Left renal pelvis (tissue), 4 donors: ENCODE data around the gene SNN. TPM values are rescaled to one million over a fixed set of nuclear protein-coding genes. Genes with fewer than 3 reads are reported as not detected.

Source experiments
- DNase-seq, 4 donors: peaks; one replicate each; pipeline ENCODE4 v3.0.0-alpha.2; 2013; ENCODE audit warnings: low read depth in 4 of 4, low spot score in 3 of 4
- polyA plus RNA-seq, 4 donors: library from polyadenylated mRNA; unstranded; fragments of 120-200 nt; gene quantifications; one replicate each; pipeline ENCODE4 v1.2.1, GENCODE V29; 2013; ENCODE audit not compliant: insufficient read length in 4 of 4

SNN gene
- polyA plus RNA-seq, 4 donors = 32.8 to 36.5 (median 33.9) TPM

DNA sequence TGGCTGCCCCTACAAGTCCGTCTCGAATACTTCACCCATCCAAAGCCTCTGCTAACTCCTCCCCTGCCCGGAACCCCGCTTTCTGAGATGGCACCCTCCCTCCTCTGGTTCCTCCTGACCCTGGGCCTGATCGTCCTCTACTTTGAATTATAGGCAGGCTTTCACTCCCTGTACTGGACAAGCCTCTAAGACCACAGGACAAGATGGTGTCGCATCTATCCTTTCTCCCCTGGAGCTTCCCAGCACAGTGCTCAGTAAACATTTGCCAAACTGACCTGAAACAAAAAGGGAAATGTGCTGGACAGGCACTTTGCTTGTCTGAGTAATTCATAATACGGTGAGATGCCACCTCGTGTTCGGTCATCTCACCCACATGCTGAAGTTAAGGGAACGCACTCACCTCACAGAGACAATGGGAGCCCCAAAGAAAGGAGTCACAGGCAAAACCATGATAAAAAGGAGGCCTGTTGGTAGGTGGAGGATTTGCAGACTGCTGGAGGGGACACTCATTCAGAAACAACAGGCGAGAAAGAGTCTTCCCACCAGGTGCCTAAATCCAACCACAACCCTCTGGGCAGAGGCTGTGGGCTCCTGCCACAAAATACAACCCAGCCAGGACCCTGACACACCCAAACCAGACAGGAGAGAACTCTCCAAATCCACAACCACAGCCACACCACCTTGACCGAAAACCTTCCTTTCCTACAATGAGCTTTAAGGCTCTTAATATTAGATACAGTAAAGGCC, 28.2 kb downstream of the SNN start:
- no peak for DNase-seq

DNA sequence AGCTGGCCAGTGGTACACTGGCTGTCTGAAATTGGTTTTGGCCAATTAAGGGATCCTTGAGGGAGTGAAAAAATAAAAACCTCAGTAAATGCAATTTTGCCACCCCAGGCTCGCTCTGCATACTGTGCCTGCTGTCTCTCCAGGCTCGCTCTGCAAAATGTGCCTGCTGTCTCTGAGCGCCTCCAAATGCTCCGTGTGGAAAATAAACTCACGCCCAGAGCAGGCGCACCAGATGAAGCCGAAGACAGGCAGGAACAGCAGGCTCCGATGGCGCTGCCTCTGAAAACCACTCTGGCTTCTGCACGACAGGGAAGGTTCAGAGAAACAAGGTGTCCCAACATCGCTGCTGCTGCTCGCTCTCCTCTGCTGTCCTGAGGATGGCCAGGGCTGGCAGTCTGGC, 29.1 kb downstream of the SNN start:
- no peak for DNase-seq

DNA sequence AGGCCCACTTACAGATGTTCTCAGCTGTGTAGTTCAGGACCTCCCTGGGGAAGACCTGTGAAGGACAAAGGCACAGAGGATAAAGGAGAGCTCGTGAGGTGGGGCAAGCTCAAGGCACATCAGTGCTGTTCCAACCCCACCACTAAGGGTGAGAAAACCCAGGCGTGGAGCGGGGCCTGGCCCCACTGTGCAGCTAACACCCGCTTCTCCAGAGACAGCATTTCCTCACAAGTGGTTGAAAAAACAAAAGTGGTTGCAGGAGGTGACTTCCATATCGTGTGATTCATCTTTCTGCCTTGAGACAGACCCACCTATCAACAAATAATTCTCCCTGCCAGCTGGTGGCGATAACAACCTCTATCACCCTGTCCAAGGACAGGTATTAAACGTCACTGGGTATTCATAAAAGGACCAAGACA, 30.0 kb downstream of the SNN start:
- no peak for DNase-seq

DNA sequence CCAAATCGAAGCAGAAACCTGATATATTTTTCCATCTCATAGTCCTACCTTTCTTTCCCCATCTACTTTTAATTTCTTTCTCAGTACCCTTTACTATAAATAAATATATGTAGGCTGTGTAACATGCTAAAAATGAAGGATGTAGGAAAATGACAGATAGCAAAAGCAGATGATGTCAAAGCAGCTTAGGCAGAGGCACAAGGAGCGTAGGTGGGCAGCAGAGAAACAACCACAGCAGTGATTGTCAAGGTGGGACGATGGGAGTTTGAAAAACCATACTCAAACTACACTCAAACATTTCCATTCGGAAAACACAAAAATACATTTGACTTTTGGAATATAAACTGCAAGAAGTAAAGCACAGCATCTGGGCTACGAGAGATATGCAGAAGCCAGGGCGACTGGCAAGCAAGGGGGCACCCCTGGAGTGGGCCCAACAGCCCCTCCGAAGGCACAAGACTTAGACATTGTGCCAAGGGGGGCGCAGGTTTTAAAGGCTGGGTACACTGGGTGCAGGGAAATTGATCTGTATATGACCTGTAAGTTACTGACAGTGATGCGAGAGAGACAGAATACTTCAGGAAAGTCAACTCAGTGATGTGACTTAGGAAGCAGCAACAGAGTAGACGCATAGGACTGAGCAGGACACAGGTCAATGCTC, 31.1 kb downstream of the SNN start:
- no peak for DNase-seq

DNA sequence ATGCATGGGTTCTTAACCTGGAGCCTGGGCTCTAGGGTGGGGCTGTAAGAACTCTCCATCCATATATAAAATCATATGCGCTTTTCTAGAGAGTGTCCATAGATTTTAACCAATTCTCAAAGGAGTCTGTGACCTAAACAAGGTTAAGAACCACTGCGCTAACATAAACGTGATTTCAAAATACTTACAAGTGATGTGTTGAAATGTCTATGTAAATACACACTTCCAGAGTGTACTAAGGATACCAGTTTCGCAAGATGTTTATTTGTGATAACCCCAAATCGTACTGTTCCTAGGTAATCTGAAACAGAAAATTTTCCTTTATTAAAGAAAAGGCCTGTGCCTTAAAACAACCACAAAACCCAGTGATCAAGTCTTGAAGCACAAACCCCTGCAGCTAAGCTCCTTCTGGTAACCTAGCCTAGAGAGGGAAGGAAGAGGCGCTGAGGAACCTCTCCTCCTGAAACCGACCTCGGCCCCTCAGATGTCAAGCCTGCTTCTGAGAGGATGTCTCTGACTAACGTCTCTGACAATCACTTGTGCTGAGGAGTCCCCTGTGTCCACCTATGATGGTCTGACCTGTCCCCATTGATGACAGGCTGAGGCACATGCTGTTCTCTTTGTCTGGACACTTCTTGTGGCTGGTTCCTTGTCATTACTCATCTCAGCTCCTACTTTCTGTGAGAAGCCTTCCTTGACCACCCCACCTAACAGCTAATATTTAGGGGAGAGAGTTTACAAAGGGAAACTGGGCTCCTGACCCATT, 32.2 kb downstream of the SNN start:
- DNase-seq = no peak

DNA sequence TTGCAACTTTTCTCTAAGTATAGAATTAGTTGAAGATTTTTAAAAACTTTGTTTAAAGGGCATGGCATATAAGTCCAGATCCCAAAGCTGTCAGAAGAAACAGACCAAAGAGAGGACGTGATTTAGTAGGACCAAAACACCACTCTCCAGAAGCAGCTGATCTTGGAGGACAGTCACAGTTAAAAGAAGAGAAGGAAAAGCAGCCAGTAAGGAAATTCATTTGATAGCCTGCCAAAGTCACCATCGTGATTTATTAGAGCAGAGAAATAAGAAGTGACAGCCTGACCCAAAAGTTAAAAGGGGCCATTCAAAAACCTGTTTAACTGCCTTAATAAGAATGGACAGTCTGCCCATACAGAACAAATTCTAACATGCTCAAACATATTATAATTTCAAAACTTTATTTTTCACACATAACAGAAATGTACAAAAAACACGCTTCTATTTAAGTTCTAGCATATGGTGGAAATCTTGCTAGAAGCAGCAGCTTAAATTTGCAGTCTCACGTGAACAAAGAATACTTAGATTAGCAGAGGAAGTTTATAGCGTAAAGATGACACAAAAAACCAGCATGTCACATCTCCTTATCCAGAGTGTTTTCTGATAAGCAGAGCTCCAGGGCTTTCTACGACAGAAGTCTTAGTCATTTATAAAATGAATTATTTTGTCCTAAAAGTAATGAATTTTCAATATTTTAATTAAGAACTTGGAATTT, 37.2 kb downstream of the SNN start:
- DNase-seq = no peak

DNA sequence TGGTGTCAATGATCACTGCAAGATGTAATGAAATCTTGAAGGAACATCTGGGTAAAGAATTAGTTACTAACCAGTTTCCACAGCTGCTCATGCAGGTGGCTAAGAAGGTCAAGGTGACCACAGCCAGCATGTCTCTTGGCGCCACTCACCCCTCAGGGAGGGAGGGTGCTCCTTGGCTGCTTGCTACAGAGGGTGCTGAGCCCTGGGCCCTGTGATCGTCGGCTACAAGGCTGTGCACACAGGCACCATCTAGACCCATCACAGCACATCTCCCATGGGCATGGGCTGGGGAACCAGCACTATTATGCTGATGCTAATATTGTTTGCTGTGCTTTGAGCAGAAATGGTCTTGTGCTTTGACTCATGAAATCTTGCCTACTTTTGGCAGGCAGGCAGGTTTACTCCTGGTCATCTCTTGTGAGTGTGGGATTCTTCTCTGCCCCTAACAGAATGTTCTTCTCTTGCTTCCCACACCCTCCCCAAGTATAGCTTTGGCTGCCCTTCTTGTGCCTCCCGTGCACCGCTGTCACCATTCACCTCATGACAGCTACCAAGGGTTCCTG, 38.0 kb downstream of the SNN start:
- no peak for DNase-seq

DNA sequence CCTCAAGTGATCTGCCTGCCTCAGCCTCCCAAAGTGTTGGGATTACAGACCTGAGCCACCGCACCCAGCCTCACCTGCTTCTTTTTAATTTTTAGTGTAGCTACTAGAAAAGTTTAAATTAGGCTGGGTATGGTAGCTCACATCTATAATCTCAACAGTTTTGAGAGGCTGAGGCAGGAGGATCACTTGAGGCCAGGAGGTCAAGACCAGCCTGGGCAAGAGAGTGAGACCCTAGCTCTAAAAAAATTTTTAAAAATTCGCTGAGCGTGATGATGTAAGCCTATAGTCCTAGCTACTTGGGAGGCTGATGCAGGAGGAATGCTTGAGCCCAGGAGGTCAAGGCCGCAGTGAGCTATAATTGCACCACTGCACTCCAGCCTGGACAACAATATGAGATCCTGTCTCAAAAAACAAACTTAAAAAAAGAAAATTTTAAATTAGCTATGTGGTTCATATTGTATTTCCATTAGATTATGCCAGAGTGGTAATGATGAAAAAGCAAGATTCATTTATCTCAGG, 39.5 kb downstream of the SNN start:
- no peak for DNase-seq

DNA sequence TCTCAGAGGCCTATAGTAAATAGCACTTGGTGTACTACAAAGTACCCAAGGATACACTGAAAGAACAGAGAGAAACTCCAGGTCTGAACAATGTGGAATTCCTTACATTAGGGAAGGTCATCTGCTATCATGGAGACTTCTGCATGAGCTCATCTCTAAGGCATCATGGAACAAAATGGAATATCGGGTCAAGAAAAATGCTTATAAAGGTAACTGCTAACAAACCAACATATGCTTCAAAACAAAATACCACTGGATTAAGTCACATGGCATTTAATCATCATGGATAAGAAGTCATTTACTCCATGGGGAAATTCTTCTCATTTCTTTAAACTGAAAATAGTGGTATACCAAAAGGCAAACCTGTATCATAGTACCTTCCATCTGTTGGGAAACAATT, 40.2 kb downstream of the SNN start:
- no peak for DNase-seq

DNA sequence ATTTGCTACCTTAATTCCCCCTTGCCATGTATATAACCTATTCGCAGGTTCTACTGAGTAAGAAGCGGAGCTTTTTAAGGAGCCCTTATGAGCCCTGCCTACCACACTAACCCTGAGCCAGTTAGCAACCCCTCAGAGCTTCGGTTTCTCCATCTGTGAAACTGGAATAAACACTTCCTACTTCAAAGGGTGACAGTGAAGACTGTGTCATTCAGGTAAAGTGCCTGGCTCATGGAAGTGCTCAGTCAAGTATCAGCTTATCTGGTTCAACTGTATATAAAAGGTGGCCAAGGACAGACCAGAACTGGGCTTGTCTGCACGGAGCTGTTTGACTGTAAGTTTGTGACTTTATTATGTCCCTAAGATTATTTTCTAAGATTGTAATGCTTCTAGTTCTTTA, 43.4 kb downstream of the SNN start:
- DNase-seq = no peak

DNA sequence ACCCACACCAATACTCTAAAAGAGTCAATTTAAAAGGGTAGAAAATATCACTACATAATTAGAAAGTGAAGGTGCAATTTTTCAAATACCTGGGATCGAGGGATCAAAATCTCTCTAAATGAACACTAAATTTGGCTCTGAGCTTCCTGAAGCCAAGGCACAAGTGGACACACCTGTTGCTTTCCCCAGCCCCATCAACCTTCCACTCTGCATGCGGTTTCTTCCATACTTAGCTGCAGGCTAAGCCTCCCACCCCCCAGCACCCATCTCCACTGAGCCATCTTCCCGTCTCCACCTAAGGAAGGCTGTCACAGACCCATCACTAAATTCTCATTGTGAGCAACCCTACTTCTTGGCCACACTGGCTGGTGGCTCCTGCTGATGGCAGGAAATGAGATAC, 43.9 kb downstream of the SNN start:
- no peak for DNase-seq

DNA sequence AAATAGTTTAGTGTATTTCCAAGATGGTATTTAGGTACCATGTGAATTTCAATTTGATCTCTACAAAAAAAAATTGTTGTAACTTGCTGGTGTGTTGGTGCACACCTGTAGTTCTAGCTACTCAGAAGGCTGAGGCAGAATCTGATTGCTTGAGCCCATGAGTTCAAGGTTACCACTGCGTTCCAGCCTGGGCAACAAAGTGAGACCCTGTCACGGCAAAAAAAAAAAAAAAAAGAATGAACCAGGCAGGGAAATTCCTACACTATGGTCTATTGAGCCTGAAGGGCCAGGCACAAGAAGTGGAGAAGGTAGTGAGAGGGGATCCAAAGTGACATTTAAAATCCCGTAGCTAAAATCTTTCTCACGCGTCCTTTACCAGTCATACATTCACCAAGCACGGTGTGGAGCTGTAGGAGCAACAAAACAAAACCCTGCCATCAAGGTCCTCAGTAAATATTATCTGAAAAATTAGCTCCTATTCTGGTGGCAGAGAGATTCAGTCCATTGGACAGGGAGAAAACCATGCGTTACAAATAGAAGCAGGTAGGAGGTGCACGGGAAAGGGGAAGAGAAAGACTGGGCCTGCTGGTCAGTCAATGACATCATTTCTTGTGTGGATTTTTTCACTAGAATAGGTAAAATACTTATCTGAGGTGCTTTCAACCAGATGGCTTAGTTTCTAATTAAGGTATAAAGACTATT, 47.1 kb downstream of the SNN start:
- DNase-seq = no peak

DNA sequence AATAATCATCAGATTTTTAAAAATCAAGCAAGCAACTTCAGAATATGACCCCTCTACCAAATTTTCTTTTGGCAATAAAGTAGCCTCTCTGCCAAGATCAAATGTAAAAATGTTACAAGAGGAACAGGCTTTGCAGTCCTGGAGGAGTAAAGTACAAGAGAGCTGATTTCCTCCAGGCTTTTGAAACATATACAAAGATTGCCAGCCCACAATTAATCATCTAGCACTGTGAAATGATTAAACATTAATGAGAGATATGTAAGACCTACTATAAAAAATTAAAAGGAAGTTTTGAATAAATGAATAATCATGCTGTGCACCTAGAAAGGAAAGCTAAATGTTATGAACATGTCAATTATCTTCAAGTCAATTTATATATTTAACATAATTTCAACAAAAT, 48.1 kb downstream of the SNN start:
- no peak for DNase-seq

DNA sequence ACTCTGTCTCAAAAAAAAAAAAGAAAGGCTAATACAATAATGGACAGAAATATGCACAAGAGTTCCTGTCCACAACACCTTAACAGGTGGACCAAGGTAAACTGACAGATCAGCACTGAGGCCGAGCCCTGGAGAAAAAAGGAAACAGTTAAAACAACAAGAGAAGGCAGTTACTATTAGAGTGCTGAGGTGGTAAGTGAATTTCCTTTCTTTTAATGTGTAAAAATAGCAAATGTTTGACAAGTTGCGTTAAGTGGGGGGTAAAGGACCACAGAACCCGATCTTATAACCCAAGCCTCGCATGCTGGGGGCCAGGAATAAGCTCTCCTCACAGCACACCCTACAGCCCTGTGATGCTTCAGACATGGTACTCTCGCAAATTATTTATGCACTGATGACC, 49.6 kb downstream of the SNN start:
- DNase-seq = no peak

DNA sequence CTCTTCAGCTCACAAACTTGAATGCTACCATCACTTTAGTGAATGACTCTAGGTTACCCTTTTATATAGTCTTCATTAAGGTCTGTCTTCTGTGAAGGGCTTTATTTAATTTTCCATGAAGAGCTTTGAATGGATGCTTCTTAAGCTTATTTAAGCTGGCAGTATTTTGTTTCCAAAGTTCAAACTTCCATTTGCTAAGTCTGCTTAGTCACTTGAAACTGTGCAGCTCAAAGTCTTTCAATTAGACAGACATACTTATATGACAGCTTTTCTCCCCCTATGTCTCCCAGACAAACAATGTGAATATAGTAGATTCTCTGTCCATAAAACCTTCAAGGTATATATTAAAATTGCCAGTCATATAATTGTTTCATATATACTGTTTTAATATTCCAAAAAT, 50.9 kb downstream of the SNN start:
- no peak for DNase-seq

DNA sequence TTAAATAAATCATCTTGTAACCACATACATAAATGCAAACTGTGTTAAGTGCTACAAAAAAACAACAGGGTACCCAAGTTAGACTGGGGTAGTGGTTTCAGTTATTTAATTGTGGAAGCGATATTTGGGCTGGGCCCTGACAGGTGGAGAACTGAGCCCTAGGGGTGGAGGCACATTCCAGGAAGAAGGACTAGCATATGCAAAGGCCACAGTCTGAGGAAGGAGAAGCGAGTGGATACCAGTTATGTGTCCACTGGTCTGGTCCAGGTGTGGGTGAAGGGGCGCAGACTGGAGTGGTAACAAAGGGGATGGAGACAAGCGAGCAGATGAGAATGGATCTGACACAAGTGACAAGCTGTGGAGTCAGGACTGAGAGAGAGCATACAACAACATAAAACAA, 51.5 kb downstream of the SNN start:
- no peak for DNase-seq

DNA sequence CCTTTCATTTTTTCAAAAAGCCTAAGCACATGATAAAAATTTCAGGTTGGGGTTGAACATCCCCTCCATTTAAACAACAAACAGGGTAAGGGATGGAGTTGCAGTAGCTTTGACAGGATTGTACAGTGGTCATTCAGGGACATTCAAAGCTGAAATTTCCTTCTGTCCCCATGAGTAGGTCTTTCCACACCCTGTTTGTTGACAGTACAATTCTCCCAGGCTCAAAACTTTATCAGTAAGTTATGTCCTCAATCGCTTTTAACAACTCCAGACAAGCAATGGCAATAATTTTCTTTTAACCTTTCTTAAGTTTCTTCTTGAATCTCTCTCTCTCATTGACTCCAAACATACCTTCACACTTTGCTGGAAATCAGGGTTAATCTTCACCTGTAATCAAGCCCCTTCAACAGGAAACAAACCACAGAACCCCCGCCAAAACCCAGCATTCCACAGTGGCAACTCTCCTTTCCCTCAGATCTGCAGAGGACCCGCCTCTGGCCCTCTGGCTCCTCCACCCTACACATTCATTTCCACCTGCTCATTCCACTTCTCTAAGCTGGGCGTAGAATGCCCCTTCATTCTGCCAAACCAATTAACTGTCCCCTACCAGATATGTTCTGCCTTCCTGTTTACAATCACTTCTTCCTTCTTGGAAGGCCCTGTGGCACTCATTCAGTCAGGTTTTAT, 53.7 kb downstream of the SNN start:
- no peak for DNase-seq

DNA sequence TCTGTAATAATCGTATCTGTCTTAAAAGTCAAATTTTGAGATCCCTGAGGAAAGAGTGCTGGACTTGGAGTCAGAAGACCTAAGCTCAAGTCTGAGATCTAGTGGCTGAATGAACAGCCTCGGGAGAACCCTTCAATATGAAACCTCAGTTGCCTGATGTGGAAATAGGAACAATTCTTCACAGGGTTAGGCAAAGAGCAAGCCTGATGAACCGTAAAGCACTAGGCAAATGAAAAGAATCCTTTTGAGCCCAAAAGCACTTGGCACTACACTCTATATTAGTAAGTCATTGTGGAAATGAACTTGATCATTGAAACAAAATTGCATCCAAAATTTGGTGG, 54.2 kb downstream of the SNN start:
- no peak for DNase-seq

DNA sequence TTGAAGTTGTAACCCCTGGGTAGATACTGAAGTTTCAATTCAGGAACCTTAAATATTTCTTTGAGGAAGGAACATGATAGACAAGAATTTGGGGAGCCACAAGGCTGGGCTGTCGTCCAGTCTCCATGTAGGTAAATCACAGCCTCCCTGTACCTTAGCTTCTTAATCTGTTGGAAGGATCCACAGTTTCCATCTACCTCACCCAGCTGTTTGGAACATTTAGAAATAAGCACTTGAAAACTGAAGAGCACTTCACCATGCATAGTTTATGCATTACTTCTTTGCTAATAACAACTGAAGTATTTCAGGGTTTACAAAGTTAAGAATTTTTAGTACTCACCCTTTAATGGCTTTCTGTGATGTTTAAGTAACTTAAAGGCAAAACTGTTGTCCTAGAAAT, 57.2 kb downstream of the SNN start:
- DNase-seq = no peak

DNA sequence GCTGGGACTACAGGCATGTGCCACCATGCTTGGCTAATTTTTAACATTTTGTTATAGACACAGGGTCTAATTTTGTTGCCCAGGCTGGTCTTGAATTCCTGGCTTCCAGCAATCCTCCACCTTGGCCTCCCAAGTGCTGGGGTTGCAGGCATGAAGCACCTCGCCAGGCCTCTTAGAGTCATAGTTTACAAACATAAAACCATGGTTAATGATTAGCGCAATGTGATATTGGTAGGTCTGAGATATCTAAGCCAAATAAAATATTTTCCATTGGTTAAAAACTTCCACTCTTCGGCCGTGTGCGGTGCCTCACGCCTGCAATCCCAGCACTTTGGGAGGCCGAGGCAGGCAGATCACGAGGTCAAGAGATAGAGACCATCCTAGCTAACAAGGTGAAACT, 57.8 kb downstream of the SNN start:
- no peak for DNase-seq
